AG09319 (cell line): ENCODE measurements around the gene CUL4A.

Experiments
- DNase-seq: peaks from one replicate; pipeline ENCODE4 v3.0.0-alpha.2; 2010; ENCODE audit warnings: low read depth; ENCODE audit errors: extremely low read depth
- TF ChIP-seq, protein P1 (sequence below): IDR thresholded peaks from 2 replicates; pipeline ENCODE4 v1.5.1; 2011; ENCODE audit warnings: low read depth, mild to moderate bottlenecking, inconsistent platforms, low read length, moderate library complexity

The CUL4A gene

DNA sequence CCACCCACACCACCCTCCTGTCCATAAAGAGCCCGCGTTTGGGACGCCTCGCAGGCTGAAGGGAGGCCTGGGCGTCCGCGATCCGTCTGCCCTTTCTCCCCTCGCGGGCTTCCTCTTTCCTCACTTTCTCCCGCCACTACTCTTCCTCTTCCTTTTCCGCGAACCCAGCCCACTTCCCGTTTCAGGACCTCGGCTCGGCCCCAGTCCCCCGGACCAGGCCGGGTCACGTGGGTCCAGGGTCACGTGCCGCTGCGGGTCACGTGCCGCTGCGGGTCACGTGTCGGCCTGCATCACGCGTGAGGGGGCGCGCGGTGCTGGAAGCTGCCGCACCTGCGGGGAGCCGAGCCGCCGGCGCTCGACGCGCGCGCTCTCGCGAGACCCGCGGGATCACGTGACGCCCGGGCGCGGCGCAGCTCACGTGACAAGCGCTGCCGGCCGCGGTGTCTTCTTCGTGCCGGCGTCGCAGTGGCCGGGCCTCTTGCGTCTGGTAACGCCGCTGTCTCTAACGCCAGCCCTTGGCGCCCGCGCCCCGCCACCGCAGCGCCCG lies 87.5 kb downstream of the CUL4A start, which contains the start of gene LAMP1:
Gene LAMP1 (plus strand): TSS at position 417 of the 547 bp plus-strand sequence. CDS start 196 bp downstream, outside the sequence.
- TF ChIP-seq, protein P1, sequence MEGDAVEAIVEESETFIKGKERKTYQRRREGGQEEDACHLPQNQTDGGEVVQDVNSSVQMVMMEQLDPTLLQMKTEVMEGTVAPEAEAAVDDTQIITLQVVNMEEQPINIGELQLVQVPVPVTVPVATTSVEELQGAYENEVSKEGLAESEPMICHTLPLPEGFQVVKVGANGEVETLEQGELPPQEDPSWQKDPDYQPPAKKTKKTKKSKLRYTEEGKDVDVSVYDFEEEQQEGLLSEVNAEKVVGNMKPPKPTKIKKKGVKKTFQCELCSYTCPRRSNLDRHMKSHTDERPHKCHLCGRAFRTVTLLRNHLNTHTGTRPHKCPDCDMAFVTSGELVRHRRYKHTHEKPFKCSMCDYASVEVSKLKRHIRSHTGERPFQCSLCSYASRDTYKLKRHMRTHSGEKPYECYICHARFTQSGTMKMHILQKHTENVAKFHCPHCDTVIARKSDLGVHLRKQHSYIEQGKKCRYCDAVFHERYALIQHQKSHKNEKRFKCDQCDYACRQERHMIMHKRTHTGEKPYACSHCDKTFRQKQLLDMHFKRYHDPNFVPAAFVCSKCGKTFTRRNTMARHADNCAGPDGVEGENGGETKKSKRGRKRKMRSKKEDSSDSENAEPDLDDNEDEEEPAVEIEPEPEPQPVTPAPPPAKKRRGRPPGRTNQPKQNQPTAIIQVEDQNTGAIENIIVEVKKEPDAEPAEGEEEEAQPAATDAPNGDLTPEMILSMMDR: no peak
- peak; percentile 97 for DNase-seq

DNA sequence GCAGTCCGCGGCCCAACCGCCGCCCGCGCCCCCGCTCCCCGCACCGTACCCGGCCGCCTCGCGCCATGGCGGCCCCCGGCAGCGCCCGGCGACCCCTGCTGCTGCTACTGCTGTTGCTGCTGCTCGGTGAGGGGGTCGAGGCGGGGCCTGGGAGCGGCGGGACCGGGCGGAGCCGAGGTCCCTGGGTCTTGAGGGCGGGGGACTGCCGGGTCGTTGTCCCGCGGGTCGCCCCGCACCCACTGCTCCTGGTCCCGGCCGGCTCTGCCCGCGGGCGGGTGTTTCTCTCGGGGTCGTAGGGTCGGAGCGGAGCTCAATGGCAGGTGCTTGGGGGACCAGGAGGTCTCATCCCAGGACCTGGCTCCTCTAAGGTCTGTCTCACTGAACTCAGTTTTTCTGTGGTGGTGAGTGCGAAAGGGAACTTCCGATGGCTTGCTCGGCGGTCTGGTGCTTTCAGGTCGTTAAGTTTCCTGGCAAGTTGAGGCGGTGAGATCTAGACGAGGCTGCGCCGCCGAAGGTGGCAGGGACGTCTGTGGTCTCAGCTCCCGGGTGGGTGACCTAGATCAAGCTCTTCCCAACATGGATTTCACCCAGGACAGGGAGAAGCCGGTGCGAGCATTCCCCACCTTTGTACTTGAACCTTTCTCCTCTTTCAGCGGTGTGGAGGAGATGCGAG lies 88.1 kb downstream of the CUL4A start:
- TF ChIP-seq, protein P1: no peak
- no peak for DNase-seq

DNA sequence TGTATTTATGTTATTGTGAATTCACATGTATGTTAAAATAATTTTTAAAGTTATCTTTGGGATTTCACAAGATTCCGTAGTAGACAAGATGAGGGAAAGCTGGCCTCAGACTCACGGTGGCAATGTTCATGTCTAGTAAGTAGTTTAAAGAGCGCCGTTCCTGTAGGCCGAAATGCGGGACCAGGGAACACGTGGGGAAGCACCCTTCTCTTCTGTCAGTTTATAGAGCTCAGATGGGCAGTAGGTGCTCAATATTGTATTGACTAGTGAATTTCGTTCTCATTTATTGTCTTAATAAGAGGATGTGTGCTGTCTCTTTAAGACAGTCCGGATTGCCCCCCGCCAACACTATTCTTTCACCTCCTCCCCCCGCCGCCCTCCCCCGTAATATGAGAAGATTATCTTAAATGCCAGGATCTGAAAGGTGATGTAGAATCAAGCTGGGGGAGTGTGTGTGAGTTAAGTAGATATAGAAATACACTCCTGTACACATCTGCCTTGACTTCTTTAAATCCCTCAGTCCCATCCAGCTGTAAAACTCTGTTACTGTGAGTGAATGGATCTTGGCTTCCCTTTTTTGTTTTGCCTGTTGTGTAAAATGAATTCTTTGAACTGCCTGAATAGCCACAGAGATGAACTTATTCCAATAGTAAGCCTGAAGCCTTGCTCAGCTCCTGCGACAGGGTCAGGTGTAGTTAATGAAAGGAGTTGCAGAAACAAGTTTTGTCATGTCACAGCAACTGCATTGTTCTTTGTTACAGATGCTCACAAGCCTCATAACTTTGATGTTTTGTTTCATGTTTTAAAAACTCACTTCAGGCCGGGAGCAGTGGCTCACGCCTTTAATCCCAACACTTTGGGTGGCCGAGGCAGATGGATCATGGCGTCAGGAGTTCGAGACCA lies 88.9 kb downstream of the CUL4A start:
- DNase-seq: no peak
- TF ChIP-seq, protein P1: no peak

DNA sequence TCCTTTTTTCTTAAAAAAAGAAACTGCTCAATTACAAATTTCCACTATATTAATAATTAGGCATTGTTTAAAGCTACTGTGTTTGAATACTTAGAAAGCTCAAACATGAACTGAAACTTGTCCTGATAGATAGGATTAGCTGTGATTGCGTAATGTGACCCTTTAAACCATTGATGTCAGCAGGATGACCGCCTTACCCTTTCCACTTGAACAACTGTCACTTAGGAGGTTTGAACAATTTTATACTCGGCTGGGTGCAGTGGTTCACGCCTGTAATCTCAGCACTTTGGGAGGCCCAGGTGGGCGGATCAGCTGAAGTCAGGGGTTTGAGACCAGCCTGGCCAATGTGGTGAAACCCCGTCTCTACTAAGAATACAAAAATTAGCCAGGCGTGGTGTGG lies 90.5 kb downstream of the CUL4A start:
- DNase-seq: no peak
- TF ChIP-seq, protein P1: no peak

DNA sequence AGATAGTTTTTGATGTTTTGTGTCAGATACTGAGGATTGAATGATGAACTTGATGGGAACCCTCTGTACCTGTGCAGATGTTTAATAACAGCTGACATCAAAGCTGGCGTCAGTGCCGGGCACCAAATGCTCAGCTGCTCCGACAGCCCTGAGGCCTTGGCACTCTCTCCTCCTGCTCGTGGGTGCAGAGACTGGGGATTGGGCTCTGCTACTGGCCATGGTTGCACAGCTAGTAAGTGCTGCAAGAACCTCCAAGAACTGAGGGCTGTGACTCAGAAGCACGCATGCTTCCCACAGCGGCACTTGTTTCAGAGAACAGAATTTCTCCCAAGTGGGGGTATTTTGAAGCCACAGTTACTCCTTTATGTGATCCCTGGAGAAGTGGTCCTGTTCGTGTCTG lies 93.6 kb downstream of the CUL4A start:
- TF ChIP-seq, protein P1: no peak

DNA sequence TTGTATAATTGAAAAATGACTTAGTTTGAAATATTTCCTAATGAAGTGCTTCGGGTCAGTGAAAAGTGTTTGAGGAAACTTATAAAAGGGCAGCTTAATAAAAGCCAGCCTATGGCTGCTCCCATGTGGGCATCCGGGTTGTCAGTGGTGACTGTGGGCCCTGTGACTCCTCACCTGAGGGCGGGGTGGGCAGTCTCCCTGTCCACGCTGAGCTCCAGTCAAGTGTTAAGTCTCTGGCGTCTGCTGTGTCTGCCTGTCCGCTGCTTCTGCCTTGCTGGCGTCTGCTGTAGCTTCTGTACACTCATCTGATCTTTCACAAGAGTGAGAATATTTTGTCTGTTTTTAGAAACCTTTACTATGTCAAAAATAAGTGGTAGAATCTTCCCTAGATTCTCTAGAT lies 94.7 kb downstream of the CUL4A start:
- TF ChIP-seq, protein P1: no peak
- DNase-seq: no peak

More for the DNA sequence above, 93.6 kb downstream of the CUL4A start:
- DNase-seq: no peak

DNA sequence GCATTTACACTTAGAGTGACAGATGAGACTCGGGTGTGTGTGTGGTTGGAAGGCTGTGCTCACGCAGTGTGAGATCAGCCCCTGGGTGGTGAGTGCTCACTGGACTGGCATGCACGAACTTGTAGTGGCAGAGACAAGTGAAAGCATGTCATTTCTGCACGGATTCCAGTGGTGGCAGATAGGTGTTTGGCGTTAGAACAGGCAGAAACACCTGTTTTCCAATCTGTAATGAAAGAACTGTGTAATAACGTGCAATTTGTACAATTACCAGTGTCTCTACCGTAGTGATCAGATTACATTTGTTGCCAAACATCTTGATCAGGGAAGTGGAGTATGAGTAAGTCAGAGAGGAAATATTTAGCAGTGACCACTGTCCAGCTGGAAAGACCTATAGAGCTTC lies 95.8 kb downstream of the CUL4A start:
- no peak for DNase-seq
- TF ChIP-seq, protein P1: no peak
